Measurements from ENCODE around the gene TCEAL3.
"Not testable (repeated sequence)": the region's sequence is repeated elsewhere in the genome, so short reads cannot be mapped to it uniquely, and the experiment has no call there.

Gene TCEAL3, protein sequence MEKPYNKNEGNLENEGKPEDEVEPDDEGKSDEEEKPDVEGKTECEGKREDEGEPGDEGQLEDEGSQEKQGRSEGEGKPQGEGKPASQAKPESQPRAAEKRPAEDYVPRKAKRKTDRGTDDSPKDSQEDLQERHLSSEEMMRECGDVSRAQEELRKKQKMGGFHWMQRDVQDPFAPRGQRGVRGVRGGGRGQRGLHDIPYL

GRCh38 chrX:103607364-103608305 lies at the start of gene TCEAL3:
TCEAL3 (plus strand) TSS chrX:103607963; CDS start chrX:103609065, 1,102 bp downstream.
- no peak for DNase-seq (ENCODE audit: low spot score)

- DNase-seq (ENCODE audit: low spot score): no peak
Observed at GRCh38 chrX:103560256-103560655, 47.5 kb upstream of the TCEAL3 start.

GRCh38 chrX:103562801-103563200 lies 45.0 kb upstream of the TCEAL3 start:
- DNase-seq (ENCODE audit: low spot score): no peak

DNA sequence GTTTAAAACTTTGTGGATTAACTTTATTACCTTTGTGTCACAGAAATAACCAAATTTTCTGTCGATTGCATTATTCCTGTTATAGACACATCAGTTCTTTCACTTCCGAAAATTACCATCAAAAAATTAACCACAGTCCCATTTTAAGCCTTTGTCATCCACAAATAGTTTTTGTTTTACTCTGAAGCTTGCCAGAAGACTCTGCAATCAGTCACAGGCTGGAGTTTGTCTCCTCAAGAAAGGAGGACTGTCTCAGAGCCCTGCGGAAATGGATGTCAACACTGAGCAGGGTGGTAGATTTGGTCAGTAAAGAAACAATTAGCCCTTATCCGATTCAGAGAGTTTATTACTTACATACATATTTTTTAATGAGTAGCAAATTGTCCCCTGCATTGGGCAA lies 42.6 kb upstream of the TCEAL3 start:
- DNase-seq (ENCODE audit: low spot score): peak; percentile 18

DNA sequence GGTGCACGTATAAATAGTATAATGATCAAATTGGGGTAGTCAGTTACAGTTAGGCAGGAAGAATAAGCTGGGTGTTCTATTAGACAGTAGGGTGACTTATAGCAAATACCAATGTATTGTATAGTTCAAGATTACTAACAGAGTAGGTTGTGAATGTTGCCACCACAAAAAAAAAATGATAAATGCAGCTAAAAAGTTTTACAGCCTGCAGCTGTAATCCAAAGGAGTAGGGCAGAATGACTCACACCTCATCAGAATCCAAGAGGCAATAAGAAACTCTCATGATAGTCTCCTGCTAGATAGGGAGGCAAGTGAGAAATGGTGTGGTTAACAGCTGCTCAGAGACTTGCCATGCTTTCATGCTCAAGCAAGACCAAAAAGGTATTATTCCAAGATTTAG lies 42.0 kb upstream of the TCEAL3 start:
- peak; percentile 13 for DNase-seq (ENCODE audit: low spot score)

- DNase-seq (ENCODE audit: low spot score): no peak
Observed at GRCh38 chrX:103571121-103571520, 36.6 kb upstream of the TCEAL3 start.

DNA sequence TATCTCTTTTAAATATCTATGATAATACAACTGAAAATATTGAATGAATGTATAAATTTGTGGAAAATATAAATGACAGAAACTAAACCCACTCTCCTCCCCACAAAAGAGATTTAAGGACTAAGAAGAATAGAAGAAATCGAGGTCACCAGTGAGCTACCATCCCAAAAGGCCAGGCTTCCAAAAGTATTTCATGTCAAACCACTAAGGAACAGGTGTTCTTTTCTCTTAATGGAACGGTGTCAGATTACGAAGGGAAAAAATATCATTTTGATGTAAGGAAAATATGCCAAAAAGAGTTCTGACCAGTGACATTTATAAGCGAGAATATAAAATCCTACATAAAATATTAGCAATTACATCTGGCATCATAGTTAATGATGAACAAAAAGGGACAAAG lies 36.0 kb upstream of the TCEAL3 start:
- no peak for DNase-seq (ENCODE audit: low spot score)

GRCh38 chrX:103573202-103573601 lies 34.6 kb upstream of the TCEAL3 start:
- no peak for DNase-seq (ENCODE audit: low spot score)

DNA sequence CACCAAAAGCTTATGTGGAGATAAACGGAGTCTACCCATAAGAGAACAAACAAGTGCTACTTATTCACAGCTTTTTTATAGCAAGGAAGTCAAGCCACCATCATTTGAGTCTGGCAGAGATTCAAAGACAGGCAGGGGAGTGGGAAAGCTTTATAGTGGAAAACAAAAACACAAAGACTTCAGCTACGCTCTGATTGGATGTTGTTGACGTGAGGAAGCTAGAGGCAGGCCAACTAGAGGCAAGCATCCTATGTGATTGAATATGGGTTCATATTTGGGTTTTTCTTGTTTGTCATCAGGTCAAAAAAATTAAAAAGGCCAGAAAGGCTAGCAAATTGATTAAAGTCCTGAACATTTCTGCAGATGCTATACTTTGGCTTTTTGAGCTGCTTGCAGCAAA lies 23.2 kb upstream of the TCEAL3 start:
- DNase-seq (ENCODE audit: low spot score): no peak

DNA sequence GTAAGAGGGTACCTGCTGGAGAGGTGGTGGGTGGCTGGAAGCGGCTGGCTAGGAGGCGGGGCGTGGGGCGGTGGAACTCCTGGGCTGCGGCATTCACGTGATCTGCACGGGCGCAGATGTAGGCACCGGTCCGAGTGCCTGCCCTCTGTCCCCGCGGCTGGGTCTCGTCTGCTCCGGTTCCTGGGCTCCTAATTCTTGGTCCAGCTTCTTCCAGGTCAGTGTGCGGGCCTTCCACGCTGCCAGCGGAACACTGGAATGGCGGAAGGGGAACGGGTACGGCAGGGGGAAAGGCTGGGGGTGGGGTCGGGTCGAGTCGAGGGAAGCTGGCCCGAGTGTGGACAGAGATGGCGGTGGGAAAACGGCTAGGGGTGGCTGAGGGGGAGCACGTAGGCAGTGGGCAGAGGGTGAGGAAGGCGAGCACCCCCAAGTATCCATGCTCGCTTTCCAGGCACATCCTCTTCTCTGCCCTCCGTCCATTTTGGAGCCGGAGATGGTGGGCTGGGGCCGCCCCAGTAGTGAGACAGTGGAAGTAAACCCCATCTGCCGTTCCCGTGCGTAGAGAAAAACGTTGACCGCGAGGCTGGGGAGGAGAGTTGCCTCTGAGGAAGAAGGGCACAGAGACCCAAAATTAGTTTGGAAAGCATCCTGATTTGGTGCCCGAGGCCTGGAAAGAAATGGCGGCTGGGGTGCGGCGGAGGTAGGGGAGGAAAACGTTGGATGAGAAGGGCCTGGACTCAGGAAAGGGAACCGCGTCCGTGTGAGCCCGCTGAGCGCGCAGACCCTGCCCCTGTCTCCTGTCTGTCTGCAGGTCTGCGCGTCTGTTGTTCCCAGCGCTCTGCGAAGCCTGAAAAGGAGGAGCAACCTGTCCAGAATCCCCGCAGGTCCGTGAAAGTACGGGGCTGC lies 22.1 kb upstream of the TCEAL3 start, which contains the start of gene TCEAL4:
Gene TCEAL4 (plus strand): TSS at position 105 of the 903 bp plus-strand sequence. CDS start 1,161 bp downstream, outside the sequence.
- peak; percentile 22 for DNase-seq (ENCODE audit: low spot score)

DNA sequence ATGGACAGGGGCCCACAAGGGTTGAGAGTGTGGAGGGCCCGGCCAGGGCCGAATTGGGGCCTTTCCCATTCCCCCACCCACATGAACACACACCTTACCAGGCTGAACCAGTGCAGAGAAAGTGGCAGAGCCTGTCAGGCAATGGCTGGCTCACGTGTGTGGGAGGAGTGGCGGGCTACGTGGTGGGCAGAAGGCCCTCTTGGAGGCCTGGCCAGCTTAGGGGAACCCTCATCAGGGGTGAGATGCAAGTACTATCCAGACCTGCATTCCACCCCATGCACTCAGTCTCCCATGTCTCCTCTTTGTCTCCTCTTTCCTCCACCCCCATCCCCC lies 21.5 kb upstream of the TCEAL3 start:
- DNase-seq (ENCODE audit: low spot score): no peak

DNA sequence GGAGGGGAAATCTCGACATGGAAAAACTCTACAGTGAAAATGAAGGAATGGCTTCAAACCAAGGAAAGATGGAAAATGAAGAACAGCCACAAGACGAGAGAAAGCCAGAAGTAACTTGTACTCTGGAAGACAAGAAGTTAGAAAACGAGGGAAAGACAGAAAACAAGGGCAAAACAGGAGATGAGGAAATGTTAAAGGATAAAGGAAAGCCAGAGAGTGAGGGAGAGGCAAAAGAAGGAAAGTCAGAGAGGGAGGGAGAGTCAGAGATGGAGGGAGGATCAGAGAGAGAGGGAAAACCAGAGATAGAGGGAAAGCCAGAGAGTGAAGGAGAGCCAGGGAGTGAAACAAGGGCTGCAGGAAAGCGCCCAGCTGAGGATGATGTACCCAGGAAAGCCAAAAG lies 21.1 kb upstream of the TCEAL3 start:
- no peak for DNase-seq (ENCODE audit: low spot score)

- DNase-seq (ENCODE audit: low spot score): not testable (repeated sequence)
Observed at GRCh38 chrX:103592295-103592694, 15.5 kb upstream of the TCEAL3 start.

DNA sequence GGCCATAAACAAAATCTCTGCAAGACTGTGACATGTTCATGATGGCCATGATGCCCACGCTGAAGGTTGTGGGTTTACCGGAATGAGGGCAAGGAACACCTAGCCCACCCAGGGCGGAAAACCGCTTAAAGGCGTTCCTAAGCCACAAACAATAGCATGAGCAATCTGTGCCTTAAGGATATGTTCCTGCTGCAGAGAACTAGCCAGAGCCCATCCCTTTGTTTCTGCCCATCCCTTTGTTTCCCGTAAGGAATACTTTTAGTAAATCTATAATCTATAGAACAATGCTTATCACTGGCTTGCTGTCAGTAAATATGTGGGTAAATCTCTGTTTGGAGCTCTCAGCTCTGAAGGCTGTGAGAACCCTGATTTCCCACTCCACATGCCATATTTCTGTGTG lies 12.6 kb upstream of the TCEAL3 start:
- not testable (repeated sequence) for DNase-seq (ENCODE audit: low spot score)

DNA sequence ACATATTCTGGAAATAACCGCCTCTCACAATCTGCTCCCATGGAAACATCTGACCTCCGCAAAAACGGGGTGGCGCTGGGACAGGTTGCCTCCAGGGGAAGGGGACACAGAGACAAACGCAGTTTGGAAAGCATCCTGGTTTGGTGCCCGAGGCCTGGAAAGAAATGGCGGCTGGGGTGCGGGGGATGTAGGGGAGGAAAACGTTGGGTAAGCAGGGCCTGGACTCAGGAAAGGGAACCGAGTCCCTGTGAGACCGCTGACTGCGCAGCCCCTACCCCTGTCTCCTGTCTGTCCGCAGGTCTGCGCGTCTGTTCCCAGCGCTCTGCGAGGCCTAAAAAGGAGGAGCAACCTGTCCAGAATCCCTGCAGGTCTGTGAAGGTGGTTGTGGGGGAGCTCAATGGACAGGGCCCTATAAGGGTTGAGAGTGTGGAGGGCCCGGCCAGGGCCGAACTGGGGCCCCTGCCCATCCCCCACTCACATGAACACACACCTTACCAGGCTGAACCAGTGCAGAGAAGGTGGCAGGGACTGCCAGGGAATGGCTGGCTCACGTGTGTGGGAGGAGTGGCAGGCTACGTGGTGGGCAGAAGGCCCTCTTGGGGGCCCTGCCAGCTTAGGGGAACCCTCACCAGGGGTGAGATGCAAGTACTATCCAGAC lies 672 bp downstream of the TCEAL3 start:
- DNase-seq (ENCODE audit: low spot score): no peak

- DNase-seq (ENCODE audit: low spot score): no peak
Observed at GRCh38 chrX:103610282-103610681, 2.5 kb downstream of the TCEAL3 start.

- DNase-seq (ENCODE audit: low spot score): no peak
Observed at GRCh38 chrX:103613362-103613890, 5.7 kb downstream of the TCEAL3 start.

DNA sequence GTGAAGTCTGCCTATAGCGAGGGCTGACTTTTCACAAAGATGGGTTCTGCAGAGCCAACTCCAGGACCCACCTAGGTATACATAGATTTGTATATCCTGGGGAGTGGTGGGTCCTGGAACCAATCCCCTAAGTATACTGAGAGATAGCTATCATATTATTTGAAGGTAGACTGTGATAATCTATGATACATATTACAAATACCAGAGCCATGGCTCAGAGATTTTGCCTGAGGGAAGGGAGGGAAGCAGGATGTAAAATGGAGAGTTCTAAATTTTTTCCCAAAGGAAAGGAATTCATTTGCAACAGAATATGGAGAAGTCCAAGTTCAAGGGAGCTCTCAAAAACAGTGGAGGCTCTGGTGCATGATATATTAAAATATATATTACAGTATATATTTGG lies 7.2 kb downstream of the TCEAL3 start:
- no peak for DNase-seq (ENCODE audit: low spot score)

- DNase-seq (ENCODE audit: low spot score): no peak
Observed at GRCh38 chrX:103615781-103616371, 8.1 kb downstream of the TCEAL3 start.

- DNase-seq (ENCODE audit: low spot score): no peak
Observed at GRCh38 chrX:103616676-103617186, 9.0 kb downstream of the TCEAL3 start.

DNA sequence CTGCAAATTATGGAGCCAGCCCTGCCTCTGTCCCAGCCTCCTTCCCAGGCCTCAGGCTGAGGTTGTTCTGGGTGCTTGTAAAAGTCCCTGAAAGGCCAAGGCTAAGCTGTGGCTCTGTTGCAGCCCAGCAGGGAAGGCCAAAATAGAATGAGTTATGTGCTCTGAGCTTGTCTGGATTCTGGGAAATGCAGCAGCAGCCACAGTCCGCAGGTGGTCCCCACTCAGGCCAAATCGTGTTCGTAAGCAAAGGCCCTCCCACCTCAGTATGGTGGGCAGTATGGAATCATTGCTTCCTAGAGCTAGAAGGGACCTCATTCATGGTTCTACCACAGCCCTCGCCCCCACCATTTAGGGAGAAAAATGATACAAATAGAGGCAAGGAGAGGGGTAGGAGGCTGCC lies 16.3 kb downstream of the TCEAL3 start:
- DNase-seq (ENCODE audit: low spot score): no peak
